A375 (cell line): Measurements from ENCODE around the gene OPALIN. TPM values are rescaled to one million over a fixed set of nuclear protein-coding genes. Genes with fewer than 3 reads are reported as not detected.

Source experiments
- total RNA-seq: library from RNA; depleted of rRNA; stranded (reverse); fragments of >200 nt; shearing (Covaris generic); gene quantifications from 2 replicates; pipeline ENCODE4 v1.2.3, GENCODE V29; 2014; rRNA removed

The OPALIN gene
- not detected in 2 replicates for total RNA-seq

GRCh38 chr10:96358851-96359540 is at the start of gene OPALIN:
TSS of gene OPALIN (minus strand) at chr10:96359002. CDS start at chr10:96358896, 106 bp downstream.

GRCh38 chr10:96304230-96304629 is 54.6 kb downstream of the OPALIN start, which contains the start of gene DNTT:
TSS of gene DNTT (plus strand) at chr10:96304434. CDS start at chr10:96304498, 64 bp downstream.

Other genes with a start within 250 kb of the OPALIN start
- gene ZNF518A, start 228.7 kb downstream of the OPALIN start, total RNA-seq: 8.9 and 11.0 TPM in 2 replicates
- not detected in 2 replicates for gene BLNK, start 87.4 kb downstream of the OPALIN start, total RNA-seq
- gene DNTT, start 54.6 kb downstream of the OPALIN start, total RNA-seq: not detected in 2 replicates
- 0.32 and 0.79 TPM in 2 replicates for gene TLL2, start 154.9 kb upstream of the OPALIN start, total RNA-seq
- 51.9 and 72.9 TPM in 2 replicates for gene TM9SF3, start 228.0 kb upstream of the OPALIN start, total RNA-seq